PC-3 (cell line): ENCODE results near the gene MUS81. TPM values are rescaled to one million over a fixed set of nuclear protein-coding genes. Genes with fewer than 3 reads are reported as not detected.

Experiments used
- ATAC-seq: fragments of 200-7000 bp; cut with Tn5 transposase; 2 replicates; pipeline ENCODE4 v1.9.1; 2020; ENCODE audit warnings: mild to moderate bottlenecking, moderate library complexity
- BruUV-seq: library from RNA; stranded (reverse); fragments of 400-500 nt; replicated peaks from 2 replicates; lab custom pipeline; 2021; lab: Mats Ljungman, UMichigan
- CTCF ChIA-PET: fragments of 300-600 bp; sonication (Branson Sonifier 250); formaldehyde crosslinking; loops from one replicate; lab custom pipeline; 2022; ENCODE audit warnings: antibody characterized with exemption; lab: Charles Lee
- POLR2A ChIA-PET: fragments of 300-600 bp; sonication (Branson Sonifier 250); formaldehyde crosslinking; loops from one replicate; lab custom pipeline; 2022; ENCODE audit warnings: antibody characterized with exemption; ENCODE audit not compliant: unreplicated experiment; lab: Charles Lee
- DNase-seq: peaks from one replicate; pipeline ENCODE4 v3.0.0-alpha.2; 2015
- H2AFZ ChIP-seq: fragments of 300-600 bp; sonication (generic); 2 replicates; pipeline ENCODE4 v1.6.0; 2016; ENCODE audit warnings: antibody characterized with exemption, low read length
- H3F3A ChIP-seq: fragments of 300-600 bp; sonication (generic); one replicate; pipeline ENCODE4 v1.6.0; 2017; ENCODE audit warnings: antibody characterized with exemption, low read length, control low read depth, mild to moderate bottlenecking; ENCODE audit not compliant: unreplicated experiment
- H3K27ac ChIP-seq: fragments of 300-600 bp; sonication (generic); 2 replicates; pipeline ENCODE4 v1.5.1; 2016; ENCODE audit warnings: mild to moderate bottlenecking, low read length
- H3K27me3 ChIP-seq: fragments of 300-600 bp; sonication (generic); 2 replicates; pipeline ENCODE4 v1.6.1; 2016; ENCODE audit warnings: low read length, mixed read lengths
- H3K36me3 ChIP-seq: fragments of 300-600 bp; sonication (generic); 2 replicates; pipeline ENCODE4 v1.6.1; 2016; ENCODE audit warnings: low read depth, mixed run types, low read length, mixed read lengths
- H3K4me1 ChIP-seq: fragments of 300-600 bp; sonication (generic); 2 replicates; pipeline ENCODE4 v1.5.1; 2016; ENCODE audit warnings: low read length; ENCODE audit not compliant: insufficient read depth
- H3K4me2 ChIP-seq: fragments of 300-600 bp; sonication (generic); 2 replicates; pipeline ENCODE4 v1.6.0; 2016; ENCODE audit warnings: low read length
- H3K4me3 ChIP-seq: fragments of 300-600 bp; sonication (generic); 2 replicates; pipeline ENCODE4 v1.5.1; 2016; ENCODE audit warnings: mild to moderate bottlenecking, low read length, mixed read lengths
- H3K79me2 ChIP-seq: fragments of 300-600 bp; sonication (generic); 2 replicates; pipeline ENCODE4 v1.6.1; 2017; ENCODE audit warnings: low read length, mixed read lengths
- H3K9ac ChIP-seq: fragments of 300-600 bp; sonication (generic); 2 replicates; pipeline ENCODE4 v1.6.0; 2016; ENCODE audit warnings: mild to moderate bottlenecking, low read length
- H3K9me2 ChIP-seq: fragments of 300-600 bp; sonication (generic); replicated peaks from 2 replicates; pipeline ENCODE4 v1.6.1; 2016; ENCODE audit warnings: mixed run types, low read length, mixed read lengths
- H3K9me3 ChIP-seq: fragments of 300-600 bp; sonication (generic); 2 replicates; pipeline ENCODE4 v1.6.1; 2016; ENCODE audit warnings: low read length, mixed read lengths
- H4K20me1 ChIP-seq: fragments of 300-600 bp; sonication (generic); 2 replicates; pipeline ENCODE4 v1.6.1; 2016; ENCODE audit warnings: low read length, mixed read lengths
- CTCF ChIP-seq: fragments of 300-600 bp; sonication (generic); conservative IDR thresholded peaks from 2 replicates; pipeline ENCODE4 v1.5.1; 2017; ENCODE audit warnings: antibody characterized with exemption, low read depth, mild to moderate bottlenecking, low read length
- EZH2 ChIP-seq: fragments of 300-600 bp; sonication (generic); IDR thresholded peaks from one replicate; pipeline ENCODE4 v1.6.1; 2017; ENCODE audit warnings: antibody characterized with exemption, mild to moderate bottlenecking, low read length; ENCODE audit not compliant: unreplicated experiment
- EZH2phosphoT487 ChIP-seq: fragments of 300-600 bp; sonication (generic); IDR thresholded peaks from 2 replicates; pipeline ENCODE4 v1.6.1; 2018; ENCODE audit warnings: mild to moderate bottlenecking, antibody characterized with exemption, low read length, borderline replicate concordance
- intact Hi-C: fragments of 100-400 bp; cut with micrococcal nuclease; formaldehyde crosslinking; loops from 2 replicates; pipeline ENCODE4 v1.9.0; 2023
- total RNA-seq: library from RNA; depleted of rRNA; stranded (reverse); fragments of >200 nt; gene quantifications from 2 replicates; pipeline ENCODE4 v1.2.3, GENCODE V29; 2014

The MUS81 gene
- total RNA-seq, 1 experiment from 2014 or later, result 82.0 TPM

- DNase-seq (peak; percentile 67), ATAC-seq (peak; percentile 9; the same call in 1 of the 2 replicates)
- H3K4me1 ChIP-seq, result peaks cover 39% of the 10 kb centered on the region
- peaks cover 48% of the 10 kb centered on the region for H3K36me3 ChIP-seq
- peaks cover 56% of the 10 kb centered on the region for H3K79me2 ChIP-seq
- H3K4me2 ChIP-seq, result peak overlapping the region; percentile 95
- H3K9me3 ChIP-seq, result no peaks in the 10 kb centered on the region
- peak overlapping the region; percentile 90 for H3K9ac ChIP-seq
- H3K27me3 ChIP-seq, result no peaks in the 10 kb centered on the region
- peak overlapping the region; percentile 72 for H3K27ac ChIP-seq
- TF ChIP-seq EZH2phosphoT487, result no peak
- TF ChIP-seq CTCF, result no peak
- TF ChIP-seq EZH2, result no peak
- no peak overlapping the region for H2AFZ ChIP-seq
- H3K9me2 ChIP-seq, result no peaks in the 10 kb centered on the region
- peak overlapping the region; percentile 79 for H3K4me3 ChIP-seq
- ChIA-PET POLR2A (interaction anchor here (0.6 kb wide), 1 partner anchor 41 kb away, joined by 3 read pairs; no protein-coding TSS in a partner anchor), CTCF (interaction anchor here (0.5 kb wide), 1 partner anchor 87 kb away, joined by 6 read pairs; no protein-coding TSS in a partner anchor)
- H3F3A ChIP-seq, result peaks cover 11% of the 10 kb centered on the region
- peaks cover 49% of the 10 kb centered on the region for H4K20me1 ChIP-seq
- intact Hi-C loops, result no loop called here
- BruUV-seq, result no TSS peak
Measured at GRCh38 chr11:65856689-65857499, 3.3 kb upstream of the MUS81 start.

- Histone ChIP-seq H3K4me1 (peaks cover 42% of the 10 kb centered on the region), H3K36me3 (peaks cover 42% of the 10 kb centered on the region), H3K9ac (peak overlapping the region; percentile 90), H3F3A (peaks cover 11% of the 10 kb centered on the region), H3K27me3 (no peaks in the 10 kb centered on the region), H3K4me3 (peak overlapping the region; percentile 79), H3K79me2 (peaks cover 62% of the 10 kb centered on the region), H2AFZ (no peak overlapping the region), H3K9me3 (no peaks in the 10 kb centered on the region), H3K9me2 (no peaks in the 10 kb centered on the region), H3K27ac (peak overlapping the region; percentile 72), H3K4me2 (peak overlapping the region; percentile 95), H4K20me1 (peaks cover 49% of the 10 kb centered on the region)
- ATAC-seq (no peak), DNase-seq (peak; percentile 39)
- BruUV-seq, result no TSS peak
- no peak for TF ChIP-seq EZH2
- no peak for TF ChIP-seq CTCF
- TF ChIP-seq EZH2phosphoT487, result no peak
- intact Hi-C loops, result no loop called here
- ChIA-PET CTCF (interaction anchor here (0.5 kb wide), 1 partner anchor 88 kb away, joined by 6 read pairs; no protein-coding TSS in a partner anchor), POLR2A (interaction anchor here (0.6 kb wide), 1 partner anchor 40 kb away, joined by 3 read pairs; no protein-coding TSS in a partner anchor)
Measured at GRCh38 chr11:65857500-65857852, 2.8 kb upstream of the MUS81 start.
